Measurements from ENCODE around the gene BACH2. TPM values are rescaled to one million over a fixed set of nuclear protein-coding genes. Genes with fewer than 3 reads are reported as not detected.

The BACH2 gene
- total RNA-seq: 0.78 and 6.8 TPM in 2 replicates

GRCh38 chr6:90296341-90297114, at the start of gene BACH2:
Gene BACH2 (minus strand): TSS chr6:90296843. CDS start chr6:90008844, 287,999 bp downstream.

GRCh38 chr6:89894169-89894568, 402.5 kb downstream of the BACH2 start, which contains the start of gene GJA10:
Gene GJA10 (plus strand): TSS chr6:89894469. CDS start chr6:89894469, 0 bp downstream.

